H1 (cell line): Measurements from ENCODE around the gene CEP290. TPM values are rescaled to one million over a fixed set of nuclear protein-coding genes. Genes with fewer than 3 reads are reported as not detected.

ENCODE experiments used
- CTCF ChIA-PET: fragments of 300-600 bp; sonication (Branson Sonifier 250); formaldehyde crosslinking; loops from one replicate; lab custom pipeline; 2021; ENCODE audit not compliant: partially characterized antibody; lab: Charles Lee
- POLR2A ChIA-PET: fragments of 300-600 bp; sonication (Branson Sonifier 250); formaldehyde crosslinking; loops from one replicate; lab custom pipeline; 2021; ENCODE audit warnings: inconsistent platforms; ENCODE audit not compliant: partially characterized antibody; lab: Charles Lee
- DNase-seq, 2 experiments: peaks; one replicate each; pipeline versions ENCODE4 v3.0.0 to v3.0.0-alpha.2; 2010 to 2022; ENCODE audit warnings: low spot score in 2 of 2, low read depth in 1 of 2, mixed read lengths in 1 of 2
- FAIRE-seq: peaks from 2 replicates; lab custom pipeline; 2011; peaks lifted over from hg19 to GRCh38; lab: Jason Lieb, UNC
- H2AFZ ChIP-seq: 2 replicates; pipeline ENCODE4 v1.8.1; 2012; ENCODE audit warnings: low read length, inconsistent platforms
- H2AK5ac ChIP-seq: 2 replicates; pipeline ENCODE4 v1.6.1; 2013; ENCODE audit warnings: low read depth, low read length
- H2BK120ac ChIP-seq: replicated peaks from 2 replicates; pipeline ENCODE3; 2013; ENCODE audit warnings: low read depth, low read length, inconsistent platforms
- H2BK12ac ChIP-seq: 2 replicates; pipeline ENCODE4 v1.6.1; 2013; ENCODE audit warnings: low read depth, low read length
- H2BK15ac ChIP-seq: 2 replicates; pipeline ENCODE4 v1.6.1; 2013; ENCODE audit warnings: low read length
- H2BK20ac ChIP-seq: 2 replicates; pipeline ENCODE4 v1.6.1; 2013; ENCODE audit warnings: low read length
- H2BK5ac ChIP-seq: 2 replicates; pipeline ENCODE4 v1.6.1; 2013; ENCODE audit warnings: low read depth, low read length
- H3K14ac ChIP-seq: 2 replicates; pipeline ENCODE4 v1.6.1; 2013; ENCODE audit warnings: inconsistent platforms; ENCODE audit not compliant: insufficient read length
- H3K18ac ChIP-seq: 2 replicates; pipeline ENCODE4 v1.6.1; 2013; ENCODE audit warnings: low read length; ENCODE audit errors: extremely low read depth
- H3K23ac ChIP-seq: 2 replicates; pipeline ENCODE4 v1.6.1; 2013; ENCODE audit warnings: inconsistent platforms; ENCODE audit not compliant: insufficient read length
- H3K23me2 ChIP-seq: 2 replicates; pipeline ENCODE4 v1.6.1; 2013; ENCODE audit warnings: low read depth, low read length
- H3K27ac ChIP-seq: 2 replicates; pipeline ENCODE4 v1.6.1; 2011; ENCODE audit warnings: low read depth, low read length, inconsistent platforms
- H3K27me3 ChIP-seq, 4 experiments: replicated peaks in 1 of 4; 1 replicate in 1 of 4; 2 replicates in 3 of 4; pipeline versions ENCODE4 v1.6.1 to v1.8.1; 2011 to 2013; ENCODE audit warnings: low read length in 3 of 4, mild to moderate bottlenecking in 3 of 4, inconsistent platforms in 2 of 4, mixed read lengths in 2 of 4, moderate library complexity in 1 of 4; ENCODE audit not compliant: control insufficient read depth in 3 of 4, insufficient read depth in 3 of 4; ENCODE audit errors: extremely low read depth in 1 of 4
- H3K36me3 ChIP-seq, 4 experiments: 2 replicates each; pipeline versions ENCODE4 v1.6.1 to v1.8.1; 2011 to 2013; ENCODE audit warnings: mild to moderate bottlenecking in 4 of 4, low read length in 3 of 4, moderate library complexity in 2 of 4, control low read depth in 1 of 4, inconsistent platforms in 1 of 4; ENCODE audit not compliant: insufficient read depth in 4 of 4, control insufficient read depth in 2 of 4
- H3K4ac ChIP-seq: replicated peaks from 2 replicates; pipeline ENCODE3; 2013; ENCODE audit warnings: low read length, low read depth, mixed read lengths, inconsistent platforms; ENCODE audit not compliant: insufficient read length
- H3K4me1 ChIP-seq, 4 experiments: replicated peaks in 1 of 4; 1 replicate in 1 of 4; 2 replicates in 3 of 4; pipeline versions ENCODE4 v1.6.1 to v1.8.1; 2011 to 2013; ENCODE audit warnings: low read length in 3 of 4, inconsistent platforms in 2 of 4, mixed read lengths in 1 of 4; ENCODE audit not compliant: insufficient read depth in 4 of 4, control insufficient read depth in 3 of 4
- H3K4me2 ChIP-seq, 2 experiments: 2 replicates each; pipeline versions ENCODE4 v1.6.1 to v1.8.1; 2011 to 2013; ENCODE audit warnings: low read depth in 2 of 2, low read length in 2 of 2, control low read depth in 1 of 2, inconsistent platforms in 1 of 2, mild to moderate bottlenecking in 1 of 2; ENCODE audit not compliant: insufficient read depth in 1 of 2
- H3K4me3 ChIP-seq, 4 experiments: fragments of 200-600, 300-600 bp in 1 of 4; sonication (generic), shearing (Covaris generic), sonication (Bioruptor Twin) in 1 of 4; 2 replicates each; pipeline versions ENCODE4 v1.5.1 to v1.8.1; 2011 to 2016; ENCODE audit warnings: low read length in 4 of 4, low read depth in 3 of 4, control low read depth in 2 of 4, inconsistent platforms in 2 of 4, mild to moderate bottlenecking in 2 of 4, mixed read lengths in 1 of 4, moderate library complexity in 1 of 4; ENCODE audit not compliant: insufficient read depth in 2 of 4; ENCODE audit errors: extremely low read depth in 1 of 4
- H3K56ac ChIP-seq: replicated peaks from 2 replicates; pipeline ENCODE3; 2013; ENCODE audit warnings: low read depth, mild to moderate bottlenecking, mixed read lengths, low read length, inconsistent platforms; ENCODE audit not compliant: insufficient read length
- H3K79me1 ChIP-seq: 2 replicates; pipeline ENCODE4 v1.6.1; 2013; ENCODE audit warnings: low read depth, low read length, control low read depth
- H3K79me2 ChIP-seq, 2 experiments: 2 replicates each; pipeline versions ENCODE4 v1.6.1 to v1.8.1; 2012 to 2013; ENCODE audit warnings: low read length in 2 of 2, mild to moderate bottlenecking in 2 of 2, inconsistent platforms in 1 of 2; ENCODE audit not compliant: insufficient read depth in 2 of 2, control insufficient read depth in 1 of 2
- H3K9ac ChIP-seq, 4 experiments: replicated peaks in 1 of 4; 1 replicate in 1 of 4; 2 replicates in 3 of 4; pipeline versions ENCODE4 v1.6.1 to v1.8.1; 2011 to 2013; ENCODE audit warnings: low read depth in 3 of 4, low read length in 3 of 4, control low read depth in 2 of 4, mild to moderate bottlenecking in 2 of 4, moderate library complexity in 2 of 4, inconsistent platforms in 1 of 4; ENCODE audit errors: extremely low read depth in 1 of 4
- H3K9me3 ChIP-seq, 2 experiments: 2 replicates each; pipeline versions ENCODE4 v1.6.1 to v1.8.1; 2012 to 2013; ENCODE audit warnings: mild to moderate bottlenecking in 2 of 2, moderate library complexity in 2 of 2, control low read depth in 1 of 2, inconsistent platforms in 1 of 2, low read depth in 1 of 2, low read length in 1 of 2, mixed read lengths in 1 of 2; ENCODE audit not compliant: insufficient read depth in 2 of 2
- H4K20me1 ChIP-seq, 2 experiments: replicated peaks in 1 of 2; 2 replicates each; pipeline versions ENCODE3 to v1.8.1; 2011 to 2013; ENCODE audit warnings: inconsistent platforms in 2 of 2, low read length in 2 of 2, mild to moderate bottlenecking in 1 of 2; ENCODE audit not compliant: insufficient read depth in 2 of 2, control insufficient read depth in 1 of 2
- H4K5ac ChIP-seq: 2 replicates; pipeline ENCODE4 v1.6.1; 2013; ENCODE audit warnings: low read length, low read depth, mixed read lengths, inconsistent platforms; ENCODE audit not compliant: insufficient read length
- H4K8ac ChIP-seq: 2 replicates; pipeline ENCODE4 v1.8.0; 2013; ENCODE audit warnings: mild to moderate bottlenecking, moderate library complexity, low read length, inconsistent platforms; ENCODE audit not compliant: insufficient read depth; ENCODE audit errors: extremely low read depth
- H4K91ac ChIP-seq: replicated peaks from 2 replicates; pipeline ENCODE3; 2013; ENCODE audit warnings: low read length, mixed read lengths, inconsistent platforms; ENCODE audit not compliant: insufficient read length
- BACH1 ChIP-seq: IDR thresholded peaks from 2 replicates; pipeline ENCODE4 v1.6.1; 2012; ENCODE audit warnings: low read length, improper control_type of control experiment
- CHD1 ChIP-seq: IDR thresholded peaks from 2 replicates; pipeline ENCODE4 v1.6.1; 2012; ENCODE audit warnings: low read depth, low read length, improper control_type of control experiment
- SIX5 ChIP-seq: IDR thresholded peaks from 2 replicates; pipeline ENCODE4 v1.6.1; 2011; ENCODE audit warnings: mild to moderate bottlenecking, low read depth, low read length
- WGBS, 2 experiments: shearing (Covaris generic) in 1 of 2; methylation state at CpG; one replicate each; pipeline versions ENCODE4 v1.1.6 to v1.1.7; 2013 to 2015; ENCODE audit warnings: low lambda C conversion rate in 2 of 2, mixed read lengths in 2 of 2, inconsistent platforms in 1 of 2, low coverage in 1 of 2, missing lambda C conversion rate in 1 of 2; ENCODE audit not compliant: insufficient replicate concordance in 2 of 2, insufficient coverage in 1 of 2, insufficient read length in 1 of 2; ENCODE audit errors: extremely low coverage in 1 of 2, missing lambda C conversion rate in 1 of 2; 5-methylcytosine and 5-hydroxymethylcytosine counted together
- polyA plus RNA-seq, 7 experiments: library from polyadenylated mRNA; depleted of rRNA in 3 of 7; stranded (reverse) in 5 of 7; unstranded in 2 of 7; fragments of >200 nt in 5 of 7; fragments of 200-250 nt in 2 of 7; gene quantifications; 1 replicate in 5 of 7; 2 replicates in 1 of 7; 4 replicates in 1 of 7; pipeline versions ENCODE4 v1.2.1 to v1.2.3, GENCODE V29; 2011 to 2013; ENCODE audit warnings: missing spikeins in 2 of 7, mixed read lengths in 2 of 7
- total RNA-seq: library from RNA; stranded (reverse); fragmentation: NEBNext Ultra II Directional; extraction: Animal tissue kit (Norgen Biotek cat#: 25700); gene quantifications from 2 replicates; pipeline ENCODE4 v1.2.1, GENCODE V29; 2021

Gene CEP290
- total and polyA plus RNA-seq, 2 of the 8 experiments (the other 6 are each of a cell fraction or from before 2014, with no cell fraction given): 2.1 to 5.9 TPM

DNA sequence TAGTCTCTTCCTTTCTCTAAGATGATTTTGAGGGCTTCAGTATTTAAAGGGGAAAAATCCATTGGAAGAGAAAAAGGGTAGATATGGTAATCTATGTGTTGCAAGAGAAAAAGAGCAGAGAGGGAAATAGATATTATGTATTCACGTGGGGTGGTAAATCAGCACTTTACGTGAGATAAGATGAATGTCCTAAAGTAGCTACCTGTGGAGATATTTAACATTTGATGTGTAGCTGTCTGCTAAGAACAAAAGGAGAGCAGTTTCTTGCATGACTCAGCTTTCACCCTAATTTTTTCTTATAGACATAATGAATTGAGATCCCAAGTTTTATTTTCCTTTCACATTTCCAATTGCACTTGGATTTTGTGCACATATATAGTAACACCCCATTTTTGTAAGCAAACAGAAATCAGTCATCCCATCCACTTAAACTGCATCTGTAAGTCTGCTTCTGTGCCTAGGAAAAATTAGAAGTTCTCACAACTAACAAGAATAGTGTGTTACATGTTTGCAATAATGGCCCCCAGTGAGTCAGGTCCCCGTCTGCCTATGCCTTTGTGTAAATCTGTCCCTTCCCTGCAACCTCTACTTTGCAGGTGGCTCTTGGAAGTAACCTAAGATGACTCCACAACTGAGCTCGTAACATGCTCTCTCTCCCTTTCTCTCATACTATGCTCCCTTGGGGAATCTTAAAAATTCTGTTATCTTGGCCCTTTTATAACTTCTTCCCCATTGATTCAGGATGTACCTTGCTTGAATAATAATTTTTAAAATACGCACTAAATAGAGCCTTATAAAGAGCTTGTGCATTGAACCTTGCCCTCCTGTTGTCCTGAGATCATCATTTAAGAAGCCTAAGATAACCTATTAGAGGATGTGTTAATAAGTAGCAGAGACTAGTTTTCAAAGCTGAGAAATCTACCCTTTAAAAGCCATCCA, 3.9 kb upstream of the CEP290 start:
- H4K20me1 ChIP-seq: no peaks in the 10 kb centered on the region
- peak overlapping the region in 1 of 4 experiments; percentile 23; a peak in 1 of 8 replicates for H3K4me3 ChIP-seq
- no peak overlapping the region for H4K5ac ChIP-seq
- H2BK120ac ChIP-seq: no peak overlapping the region
- no peak overlapping the region for H3K14ac ChIP-seq
- no peak overlapping the region for H2AFZ ChIP-seq
- H3K36me3 ChIP-seq: peaks cover 0 to 7% (median 0%) of the 10 kb centered on the region in 4 experiments; a peak in 1 of 8 replicates
- no peaks in the 10 kb centered on the region for H3K27me3 ChIP-seq
- H4K91ac ChIP-seq: no peak overlapping the region
- no peak overlapping the region for H3K4ac ChIP-seq
- peak overlapping the region; percentile 45 to 85; a peak in 2 of 4 replicates for H3K4me2 ChIP-seq
- ChIA-PET POLR2A (interaction anchor here (0.5 to 1.5 kb wide), 2 partner anchors 9 to 278 kb away, joined by 3 to 8 read pairs; no protein-coding TSS in a partner anchor), CTCF (interaction anchor here (0.6 to 1.4 kb wide), 4 partner anchors 9 to 574 kb away, joined by 3 read pairs; no protein-coding TSS in a partner anchor)
- H2BK5ac ChIP-seq: peak overlapping the region; percentile 9; the same call in 1 of the 2 replicates
- no peak overlapping the region for H3K56ac ChIP-seq
- peak overlapping the region; percentile 59 for H3K27ac ChIP-seq
- no peak overlapping the region for H4K8ac ChIP-seq
- H3K79me1 ChIP-seq: no peaks in the 10 kb centered on the region
- peaks cover 0 to 70% of the 10 kb centered on the region in 2 experiments; a peak in 2 of 4 replicates for H3K79me2 ChIP-seq
- H2AK5ac ChIP-seq: no peak overlapping the region
- peak overlapping the region; percentile 7; the same call in 1 of the 2 replicates for H2BK12ac ChIP-seq
- no peak for FAIRE-seq
- H3K4me1 ChIP-seq: peaks cover 0 to 18% (median 8%) of the 10 kb centered on the region in 4 experiments; a peak in 5 of 7 replicates
- H3K23me2 ChIP-seq: peaks cover 4% of the 10 kb centered on the region; the same call in 1 of the 2 replicates
- WGBS, 2 experiments: 50% methylated on average over 5 of the region's 5 CpGs; no CpG with 5 or more reads in 1 of the 2 experiments
- DNase-seq: no peak
- no peaks in the 10 kb centered on the region for H3K9me3 ChIP-seq
- no peak overlapping the region for H2BK15ac ChIP-seq
- no peak overlapping the region for H3K18ac ChIP-seq
- no peak overlapping the region for H3K23ac ChIP-seq
- H3K9ac ChIP-seq: no peak overlapping the region
- no peak overlapping the region for H2BK20ac ChIP-seq
- TF ChIP-seq SIX5 (no peak), BACH1 (peak; percentile 47; the same call in 1 of the 2 replicates), CHD1 (no peak)
